ENCODE data around the gene ZMYND8. TPM values are rescaled to one million over a fixed set of nuclear protein-coding genes. Genes with fewer than 3 reads are reported as not detected.

ZMYND8 gene
- total RNA-seq = 100 to 1,000 TPM in 1 of 4 donors, 10 to 100 TPM in 3; 48.5 to 169 (median 54.1) TPM

GRCh38 chr20:47356526-47357295 lies at the start of gene ZMYND8:
Gene ZMYND8, minus strand, starts transcription at chr20:47356699. Its CDS starts 29 bp downstream, at chr20:47356670.
- 11% methylated on average over 20 of the region's 21 CpGs for WGBS
- no peak for TF ChIP-seq EP300 (IDR thresholded peaks at IDR 0.05)
- TF ChIP-seq, protein P1, sequence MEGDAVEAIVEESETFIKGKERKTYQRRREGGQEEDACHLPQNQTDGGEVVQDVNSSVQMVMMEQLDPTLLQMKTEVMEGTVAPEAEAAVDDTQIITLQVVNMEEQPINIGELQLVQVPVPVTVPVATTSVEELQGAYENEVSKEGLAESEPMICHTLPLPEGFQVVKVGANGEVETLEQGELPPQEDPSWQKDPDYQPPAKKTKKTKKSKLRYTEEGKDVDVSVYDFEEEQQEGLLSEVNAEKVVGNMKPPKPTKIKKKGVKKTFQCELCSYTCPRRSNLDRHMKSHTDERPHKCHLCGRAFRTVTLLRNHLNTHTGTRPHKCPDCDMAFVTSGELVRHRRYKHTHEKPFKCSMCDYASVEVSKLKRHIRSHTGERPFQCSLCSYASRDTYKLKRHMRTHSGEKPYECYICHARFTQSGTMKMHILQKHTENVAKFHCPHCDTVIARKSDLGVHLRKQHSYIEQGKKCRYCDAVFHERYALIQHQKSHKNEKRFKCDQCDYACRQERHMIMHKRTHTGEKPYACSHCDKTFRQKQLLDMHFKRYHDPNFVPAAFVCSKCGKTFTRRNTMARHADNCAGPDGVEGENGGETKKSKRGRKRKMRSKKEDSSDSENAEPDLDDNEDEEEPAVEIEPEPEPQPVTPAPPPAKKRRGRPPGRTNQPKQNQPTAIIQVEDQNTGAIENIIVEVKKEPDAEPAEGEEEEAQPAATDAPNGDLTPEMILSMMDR (IDR thresholded peaks at IDR 0.05) = no peak
- TF ChIP-seq POLR2AphosphoS5 (IDR thresholded peaks at IDR 0.05) = no peak
- TF ChIP-seq POLR2A (IDR thresholded peaks at IDR 0.05) = peak in 1 of 2 donors; percentile 16
- H3K9me3 ChIP-seq = no peaks in the 10 kb centered on the region
- DNase-seq (ENCODE audit: low spot score in 2 of 2) = peak; percentile 93 to 95
- no peaks in the 10 kb centered on the region for H3K36me3 ChIP-seq
- H3K27ac ChIP-seq = peak within 1 kb of the TSS; percentile 99
- H3K4me3 ChIP-seq = peak within 1 kb of the TSS; percentile 31
- H3K4me1 ChIP-seq = peaks cover 100% of the 10 kb centered on the region
- H3K27me3 ChIP-seq = no peaks in the 10 kb centered on the region

- Histone ChIP-seq H3K9me3 (no peaks in the 10 kb centered on the region), H3K4me3 (no peak overlapping the region), H3K27me3 (no peaks in the 10 kb centered on the region), H3K27ac (no peak overlapping the region), H3K36me3 (no peaks in the 10 kb centered on the region), H3K4me1 (no peaks in the 10 kb centered on the region)
- TF ChIP-seq POLR2AphosphoS5 (IDR thresholded peaks at IDR 0.05) (no peak), POLR2A (IDR thresholded peaks at IDR 0.05) (no peak), EP300 (IDR thresholded peaks at IDR 0.05) (no peak)
- TF ChIP-seq, protein P1 (IDR thresholded peaks at IDR 0.05) = no peak
- 80% methylated on average over 4 of the region's 4 CpGs for WGBS
- no peak for DNase-seq (ENCODE audit: low spot score in 2 of 2)
Measured at GRCh38 chr20:47405775-47406325, 49.4 kb upstream of the ZMYND8 start.

DNA sequence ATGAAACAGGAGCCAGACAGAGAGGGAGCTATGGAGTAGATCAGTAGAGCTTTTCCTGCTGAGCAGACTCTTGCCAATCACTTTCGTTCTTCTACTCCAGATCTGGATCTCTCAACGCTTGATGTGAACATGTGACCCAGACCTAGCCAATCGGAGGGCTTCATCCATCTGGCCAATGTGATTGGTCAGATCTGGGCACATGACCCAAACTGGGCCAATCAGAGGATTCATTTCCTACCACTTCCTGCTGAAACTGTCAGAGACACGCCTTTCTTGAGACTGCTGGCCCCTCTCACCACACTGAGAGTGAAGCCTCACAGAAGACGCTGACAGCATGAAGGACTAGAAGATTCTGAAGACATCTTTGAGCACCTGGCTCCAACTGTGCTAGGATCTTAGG lies 44.2 kb upstream of the ZMYND8 start:
- no peak for DNase-seq (ENCODE audit: low spot score in 2 of 2)
- no peaks in the 10 kb centered on the region for H3K4me1 ChIP-seq
- H3K36me3 ChIP-seq = no peaks in the 10 kb centered on the region
- H3K27ac ChIP-seq = no peak overlapping the region
- 93% methylated on average over 5 of the region's 5 CpGs for whole genome bisulfite sequencing
- TF ChIP-seq EP300 (IDR thresholded peaks at IDR 0.05) = no peak
- TF ChIP-seq POLR2A (IDR thresholded peaks at IDR 0.05) = no peak
- TF ChIP-seq, protein P1 (IDR thresholded peaks at IDR 0.05) = no peak
- TF ChIP-seq POLR2AphosphoS5 (IDR thresholded peaks at IDR 0.05) = no peak
- H3K27me3 ChIP-seq = no peaks in the 10 kb centered on the region
- H3K9me3 ChIP-seq = no peaks in the 10 kb centered on the region
- no peak overlapping the region for H3K4me3 ChIP-seq

GRCh38 chr20:47397652-47398301 lies 41.3 kb upstream of the ZMYND8 start:
- Histone ChIP-seq H3K27ac (no peak overlapping the region), H3K36me3 (no peaks in the 10 kb centered on the region), H3K4me3 (no peak overlapping the region), H3K27me3 (no peaks in the 10 kb centered on the region), H3K4me1 (no peaks in the 10 kb centered on the region), H3K9me3 (no peaks in the 10 kb centered on the region)
- DNase-seq (ENCODE audit: low spot score in 2 of 2) = no peak
- no peak for TF ChIP-seq POLR2AphosphoS5 (IDR thresholded peaks at IDR 0.05)
- TF ChIP-seq, protein P1 (IDR thresholded peaks at IDR 0.05) = no peak
- no peak for TF ChIP-seq EP300 (IDR thresholded peaks at IDR 0.05)
- TF ChIP-seq POLR2A (IDR thresholded peaks at IDR 0.05) = no peak
- whole genome bisulfite sequencing = 74% methylated on average over 9 of the region's 9 CpGs
